B cell (primary cell): ENCODE data around the gene ARNT2. TPM values are rescaled to one million over a fixed set of nuclear protein-coding genes. Genes with fewer than 3 reads are reported as not detected.

Source experiments
- ATAC-seq: fragments of 200-7000 bp; cut with Tn5 transposase; one replicate; pipeline ENCODE4 v1.10.0; 2021; ENCODE audit warnings: low read depth, mild to moderate bottlenecking, moderate number of reproducible peaks, moderate library complexity
- CTCF ChIA-PET: fragments of 350-600 bp; sonication (Branson Sonifier 250); formaldehyde crosslinking; loops from one replicate; lab custom pipeline; 2021; ENCODE audit warnings: antibody characterized with exemption, inconsistent platforms; lab: Charles Lee
- POLR2A ChIA-PET: fragments of 350-600 bp; sonication (Branson Sonifier 250); formaldehyde crosslinking; loops from one replicate; lab custom pipeline; 2021; ENCODE audit warnings: antibody characterized with exemption; lab: Charles Lee
- DNase-seq: peaks from one replicate; pipeline ENCODE4 v3.0.0; 2013
- H2AFZ ChIP-seq: 2 replicates; pipeline ENCODE4 v1.6.1; 2012; ENCODE audit warnings: mild to moderate bottlenecking, low read depth, low read length; ENCODE audit not compliant: insufficient read depth, poor library complexity, severe bottlenecking
- H3K27ac ChIP-seq, 2 donors: 1 replicate in 1 of 2; 2 replicates in 1 of 2; pipeline ENCODE4 v1.5.1; 2012 to 2013; ENCODE audit warnings: low read length in 2 of 2, mild to moderate bottlenecking in 2 of 2, moderate library complexity in 1 of 2
- H3K27me3 ChIP-seq, 4 experiments: fragments of 200-600 bp in 1 of 4; sonication (generic) in 1 of 4; replicated peaks in 1 of 4; 1 replicate in 2 of 4; 2 replicates in 2 of 4; pipeline versions ENCODE4 v1.6.1 to v1.7.0; 2013 to 2016; ENCODE audit warnings: low read length in 3 of 4, mild to moderate bottlenecking in 2 of 4, mixed read lengths in 1 of 4, moderate library complexity in 1 of 4; ENCODE audit not compliant: insufficient read depth in 4 of 4, control insufficient read depth in 3 of 4; ENCODE audit errors: control extremely low read depth in 1 of 4
- H3K36me3 ChIP-seq, 2 experiments: replicated peaks in 1 of 2; 1 replicate in 1 of 2; 2 replicates in 1 of 2; pipeline versions ENCODE4 v1.6.1 to v1.7.1; 2013; ENCODE audit warnings: low read length in 1 of 2; ENCODE audit not compliant: insufficient read depth in 2 of 2, control insufficient read depth in 1 of 2; ENCODE audit errors: control extremely low read depth in 1 of 2, extremely low read depth in 1 of 2
- H3K4me1 ChIP-seq, 2 donors: fragments of 200-600 bp in 1 of 2; sonication (generic) in 1 of 2; 1 replicate in 1 of 2; 2 replicates in 1 of 2; pipeline versions ENCODE4 v1.5.1 to v1.6.1; 2013 to 2017; ENCODE audit warnings: low read length in 2 of 2; ENCODE audit not compliant: control insufficient read depth in 2 of 2, insufficient read depth in 2 of 2
- H3K4me2 ChIP-seq: replicated peaks from 2 replicates; pipeline ENCODE3; 2012; ENCODE audit warnings: mild to moderate bottlenecking, low read depth, low read length; ENCODE audit not compliant: poor library complexity, severe bottlenecking
- H3K4me3 ChIP-seq, 5 experiments: fragments of 200-600 bp in 1 of 5; sonication (generic) in 1 of 5; 1 replicate in 3 of 5; 2 replicates in 2 of 5; pipeline versions ENCODE4 v1.5.1 to v1.7.0; 2011 to 2016; ENCODE audit warnings: low read length in 4 of 5, mild to moderate bottlenecking in 4 of 5, low read depth in 2 of 5, control low read depth in 1 of 5, moderate library complexity in 1 of 5; ENCODE audit not compliant: insufficient read depth in 1 of 5; ENCODE audit errors: control extremely low read depth in 1 of 5, extremely low read depth in 1 of 5
- H3K79me2 ChIP-seq: fragments of 200-600 bp; sonication (generic); one replicate; pipeline ENCODE4 v1.6.0; 2016; ENCODE audit warnings: low read length; ENCODE audit not compliant: control insufficient read depth, insufficient read depth
- H3K9ac ChIP-seq: fragments of 200-600 bp; sonication (generic); 2 replicates; pipeline ENCODE4 v1.6.1; 2017; ENCODE audit warnings: mild to moderate bottlenecking, low read length, moderate library complexity
- H3K9me3 ChIP-seq, 3 donors: one replicate each; pipeline versions ENCODE4 v1.6.1 to v1.7.1; 2013; ENCODE audit warnings: low read length in 2 of 3; ENCODE audit not compliant: control insufficient read depth in 2 of 3, insufficient read depth in 1 of 3; ENCODE audit errors: control extremely low read depth in 1 of 3
- H4K20me1 ChIP-seq: 2 replicates; pipeline ENCODE4 v1.6.0; 2012; ENCODE audit warnings: mild to moderate bottlenecking, low read length; ENCODE audit not compliant: insufficient read depth, control insufficient read depth, poor library complexity, severe bottlenecking
- H3K27ac Mint-ChIP-seq: one replicate; pipeline ENCODE4 v1.8.0; 2021; ENCODE audit warnings: mixed read lengths
- H3K27me3 Mint-ChIP-seq: one replicate; pipeline ENCODE4 v1.8.0; 2021; ENCODE audit warnings: mixed read lengths
- H3K4me1 Mint-ChIP-seq: one replicate; pipeline ENCODE4 v1.8.0; 2021; ENCODE audit warnings: mixed read lengths
- H3K4me3 Mint-ChIP-seq: one replicate; pipeline ENCODE4 v1.8.0; 2021; ENCODE audit warnings: mixed read lengths
- H3K9me3 Mint-ChIP-seq: one replicate; pipeline ENCODE4 v1.8.0; 2022; ENCODE audit warnings: mixed read lengths; ENCODE audit not compliant: insufficient read depth
- EZH2 ChIP-seq: IDR thresholded peaks from 2 replicates; pipeline ENCODE4 v1.6.1; 2012; ENCODE audit warnings: borderline replicate concordance, low read depth, mild to moderate bottlenecking, moderate library complexity, low read length; ENCODE audit not compliant: insufficient read depth, poor library complexity, severe bottlenecking
- WGBS: methylation state at CpG from one replicate; pipeline ENCODE4 v1.1.5; 2013; ENCODE audit warnings: missing lambda C conversion rate; ENCODE audit not compliant: insufficient coverage; 5-methylcytosine and 5-hydroxymethylcytosine counted together
- intact Hi-C: fragments of 100-400 bp; cut with micrococcal nuclease; formaldehyde crosslinking; loops from one replicate; pipeline ENCODE4 v1.10.0; 2022
- polyA plus RNA-seq: library from polyadenylated mRNA; depleted of rRNA; stranded (reverse); fragments of >200 nt; gene quantifications from 2 replicates; pipeline ENCODE4 v1.2.3, GENCODE V29; 2012
- total RNA-seq, 2 donors: library from RNA; stranded (reverse); fragments of 120-200 nt in 1 of 2; gene quantifications; 1 replicate in 1 of 2; 2 replicates in 1 of 2; pipeline versions ENCODE4 v1.2.3 to v1.2.4, GENCODE V29; 2013 to 2022
- TF ChIP-seq, protein P1 (sequence below): fragments of 200-600 bp; IDR thresholded peaks from one replicate; pipeline ENCODE4 v1.8.0; 2022; ENCODE audit warnings: antibody characterized with exemption, mild to moderate bottlenecking

Gene ARNT2
- total and polyA plus RNA-seq, 2 donors (not counting 1 experiment from before 2014, with no cell fraction given) = not detected

DNA sequence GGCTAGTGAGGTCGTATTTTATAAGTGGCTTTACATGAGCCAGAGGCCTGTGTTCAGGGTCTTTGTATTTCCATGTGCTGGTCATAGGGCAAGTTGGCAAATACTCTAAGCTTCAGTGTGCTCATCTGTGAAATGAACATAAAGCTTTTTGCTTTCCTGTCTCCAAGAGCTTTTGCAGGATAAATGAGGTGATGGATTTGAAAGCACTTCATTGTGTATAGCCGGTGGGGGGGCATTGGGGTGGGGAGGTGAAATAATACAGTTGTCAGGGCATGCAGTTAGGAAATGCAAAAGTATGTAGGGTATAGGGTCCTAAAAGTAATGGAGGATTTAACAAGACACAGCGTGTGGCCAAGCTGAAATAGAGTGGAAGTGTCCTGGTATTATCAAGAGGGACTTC is 67.7 kb downstream of the ARNT2 start:
- Histone ChIP-seq H3K4me1 (no peaks in the 10 kb centered on the region), H3K4me3 (no peak overlapping the region), H3K79me2 (no peaks in the 10 kb centered on the region), H3K9ac (no peak overlapping the region), H3K36me3 (no peaks in the 10 kb centered on the region), H2AFZ (no peak overlapping the region), H3K4me2 (no peak overlapping the region), H3K27me3 (no peaks in the 10 kb centered on the region), H3K27ac (no peak overlapping the region), H3K9me3 (peaks cover 0 to 8% (median 0%) of the 10 kb centered on the region in 3 donors), H4K20me1 (no peaks in the 10 kb centered on the region)
- intact Hi-C loops = no loop called here
- no peak for TF ChIP-seq EZH2
- TF ChIP-seq, protein P1, sequence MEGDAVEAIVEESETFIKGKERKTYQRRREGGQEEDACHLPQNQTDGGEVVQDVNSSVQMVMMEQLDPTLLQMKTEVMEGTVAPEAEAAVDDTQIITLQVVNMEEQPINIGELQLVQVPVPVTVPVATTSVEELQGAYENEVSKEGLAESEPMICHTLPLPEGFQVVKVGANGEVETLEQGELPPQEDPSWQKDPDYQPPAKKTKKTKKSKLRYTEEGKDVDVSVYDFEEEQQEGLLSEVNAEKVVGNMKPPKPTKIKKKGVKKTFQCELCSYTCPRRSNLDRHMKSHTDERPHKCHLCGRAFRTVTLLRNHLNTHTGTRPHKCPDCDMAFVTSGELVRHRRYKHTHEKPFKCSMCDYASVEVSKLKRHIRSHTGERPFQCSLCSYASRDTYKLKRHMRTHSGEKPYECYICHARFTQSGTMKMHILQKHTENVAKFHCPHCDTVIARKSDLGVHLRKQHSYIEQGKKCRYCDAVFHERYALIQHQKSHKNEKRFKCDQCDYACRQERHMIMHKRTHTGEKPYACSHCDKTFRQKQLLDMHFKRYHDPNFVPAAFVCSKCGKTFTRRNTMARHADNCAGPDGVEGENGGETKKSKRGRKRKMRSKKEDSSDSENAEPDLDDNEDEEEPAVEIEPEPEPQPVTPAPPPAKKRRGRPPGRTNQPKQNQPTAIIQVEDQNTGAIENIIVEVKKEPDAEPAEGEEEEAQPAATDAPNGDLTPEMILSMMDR = no peak
- DNase-seq (no peak), ATAC-seq (no peak)
- POLR2A ChIA-PET = no interaction called here
- no peak overlapping the region for H3K4me3 Mint-ChIP-seq
- WGBS = 97% methylated on average over 3 of the region's 3 CpGs
- no peaks in the 10 kb centered on the region for H3K4me1 Mint-ChIP-seq
- peaks cover 8% of the 10 kb centered on the region for H3K9me3 Mint-ChIP-seq
- H3K27me3 Mint-ChIP-seq = peaks cover 32% of the 10 kb centered on the region
- CTCF ChIA-PET = interaction anchor here (1.8 kb wide), 1 partner anchor 15 kb away, joined by 4 read pairs; no protein-coding TSS in a partner anchor
- H3K27ac Mint-ChIP-seq = no peak overlapping the region

DNA sequence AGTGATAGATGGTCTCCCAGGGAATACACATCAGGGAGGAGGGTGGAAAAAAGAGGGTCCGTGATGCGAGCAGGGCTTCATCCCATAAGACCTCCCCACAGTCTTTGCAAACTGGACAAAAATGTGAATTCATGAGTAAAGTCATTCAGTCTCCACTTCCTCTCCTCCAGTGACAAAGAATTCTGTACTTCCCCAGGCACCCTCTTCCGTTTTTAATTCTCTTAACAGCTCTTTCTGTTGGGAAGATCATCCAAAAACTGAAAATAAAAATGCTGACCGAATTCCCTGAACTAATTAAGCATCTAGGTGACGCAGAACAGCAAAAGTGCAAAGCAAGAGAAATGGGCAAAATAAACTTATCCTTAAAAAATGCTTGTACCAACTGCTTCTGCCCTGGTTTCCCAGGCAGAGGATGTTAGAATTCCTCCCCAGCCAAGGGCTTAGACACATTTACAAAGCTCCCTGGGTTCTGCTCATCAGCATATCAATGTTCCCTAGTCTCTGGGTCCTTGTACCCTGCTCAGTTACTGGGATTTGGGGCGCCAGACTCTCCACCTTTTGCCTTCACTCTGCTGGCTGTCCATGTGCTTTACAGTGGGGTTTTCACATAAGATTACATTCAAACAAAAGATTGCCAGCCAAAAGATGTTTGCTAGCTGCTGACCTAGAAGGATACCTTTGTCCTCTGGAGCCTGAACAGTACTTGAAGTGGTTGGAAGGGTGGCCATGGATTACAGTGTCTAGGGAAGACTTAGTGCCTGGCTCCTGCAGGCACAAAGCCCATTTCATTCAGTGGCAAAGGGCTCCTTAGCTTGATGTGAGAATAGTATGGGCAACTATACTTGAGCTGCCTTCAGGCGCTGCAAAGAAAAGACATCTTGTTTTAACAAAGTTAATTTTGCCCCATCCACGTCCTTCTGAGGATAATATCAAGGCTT is 69.4 kb downstream of the ARNT2 start:
- 49% methylated on average over 4 of the region's 8 CpGs for WGBS
- peaks cover 10% of the 10 kb centered on the region for H3K9me3 Mint-ChIP-seq
- CTCF ChIA-PET = interaction anchor here (1.8 kb wide), 1 partner anchor 16 kb away, joined by 4 read pairs; no protein-coding TSS in a partner anchor
- Histone ChIP-seq H3K27ac (no peak overlapping the region), H3K27me3 (no peaks in the 10 kb centered on the region), H3K4me3 (no peak overlapping the region), H3K4me1 (no peaks in the 10 kb centered on the region), H3K36me3 (no peaks in the 10 kb centered on the region), H2AFZ (no peak overlapping the region), H3K9ac (no peak overlapping the region), H4K20me1 (no peaks in the 10 kb centered on the region), H3K4me2 (no peak overlapping the region), H3K79me2 (no peaks in the 10 kb centered on the region), H3K9me3 (peaks cover 0 to 11% (median 0%) of the 10 kb centered on the region in 3 donors)
- H3K27me3 Mint-ChIP-seq = peaks cover 28% of the 10 kb centered on the region
- no peak overlapping the region for H3K4me3 Mint-ChIP-seq
- H3K27ac Mint-ChIP-seq = no peak overlapping the region
- H3K4me1 Mint-ChIP-seq = no peaks in the 10 kb centered on the region
- ATAC-seq = no peak
- intact Hi-C loops = no loop called here
- POLR2A ChIA-PET = no interaction called here
- no peak for DNase-seq
- TF ChIP-seq EZH2 = no peak
- TF ChIP-seq, protein P1 = no peak
